H9 (cell line): Measurements from ENCODE around the gene MYT1. TPM values are rescaled to one million over a fixed set of nuclear protein-coding genes. Genes with fewer than 3 reads are reported as not detected.

Source experiments
- DNase-seq: peaks from one replicate; pipeline ENCODE4 v3.0.0-alpha.2; 2017
- H2AFZ ChIP-seq: one replicate; pipeline ENCODE4 v1.6.1; 2013; ENCODE audit warnings: mild to moderate bottlenecking, low read length, control low read depth, moderate library complexity
- H2AK5ac ChIP-seq: 2 replicates; pipeline ENCODE4 v1.6.1; 2013; ENCODE audit warnings: low read length, control low read depth, mixed read lengths; ENCODE audit not compliant: insufficient read length
- H2BK120ac ChIP-seq: one replicate; pipeline ENCODE4 v1.6.1; 2013; ENCODE audit warnings: low read depth, mild to moderate bottlenecking, low read length, control low read depth, inconsistent platforms; ENCODE audit not compliant: poor library complexity, severe bottlenecking
- H2BK12ac ChIP-seq: 2 replicates; pipeline ENCODE4 v1.6.1; 2013; ENCODE audit warnings: low read length, control low read depth, mixed read lengths, low read depth; ENCODE audit not compliant: insufficient read length
- H2BK15ac ChIP-seq: 2 replicates; pipeline ENCODE4 v1.6.1; 2013; ENCODE audit warnings: low read depth, low read length, control low read depth
- H2BK20ac ChIP-seq: one replicate; pipeline ENCODE4 v1.6.1; 2013; ENCODE audit warnings: low read depth, mild to moderate bottlenecking, low read length, control low read depth, inconsistent platforms; ENCODE audit not compliant: poor library complexity, severe bottlenecking
- H2BK5ac ChIP-seq: 2 replicates; pipeline ENCODE4 v1.6.1; 2013; ENCODE audit warnings: low read length, control low read depth, mixed read lengths; ENCODE audit not compliant: insufficient read length
- H3K14ac ChIP-seq: 2 replicates; pipeline ENCODE4 v1.6.1; 2013; ENCODE audit warnings: low read length, control low read depth; ENCODE audit not compliant: insufficient read depth
- H3K18ac ChIP-seq: 2 replicates; pipeline ENCODE4 v1.6.1; 2013; ENCODE audit warnings: low read depth, mild to moderate bottlenecking, mixed read lengths, low read length, control low read depth; ENCODE audit not compliant: insufficient read length
- H3K23ac ChIP-seq: 2 replicates; pipeline ENCODE4 v1.6.1; 2013; ENCODE audit warnings: low read length, control low read depth, mixed read lengths, low read depth; ENCODE audit not compliant: insufficient read length
- H3K23me2 ChIP-seq: 2 replicates; pipeline ENCODE4 v1.6.1; 2013; ENCODE audit warnings: low read depth, mild to moderate bottlenecking, mixed read lengths, low read length, control low read depth; ENCODE audit not compliant: insufficient read length, poor library complexity, severe bottlenecking
- H3K27ac ChIP-seq: 2 replicates; pipeline ENCODE4 v1.5.1; 2013; ENCODE audit warnings: low read length, control low read depth, mixed read lengths, low read depth; ENCODE audit not compliant: insufficient read length
- H3K27me3 ChIP-seq: 2 replicates; pipeline ENCODE4 v1.6.1; 2013; ENCODE audit warnings: low read length, control low read depth, inconsistent platforms; ENCODE audit not compliant: insufficient read depth
- H3K4ac ChIP-seq: 2 replicates; pipeline ENCODE4 v1.6.1; 2013; ENCODE audit warnings: low read depth, mild to moderate bottlenecking, control low read depth, inconsistent platforms, low read length, moderate library complexity
- H3K4me1 ChIP-seq: 2 replicates; pipeline ENCODE4 v1.6.1; 2013; ENCODE audit warnings: low read length, control low read depth, inconsistent platforms; ENCODE audit not compliant: insufficient read depth
- H3K4me2 ChIP-seq: 2 replicates; pipeline ENCODE4 v1.6.1; 2013; ENCODE audit warnings: low read length, control low read depth, mixed read lengths; ENCODE audit not compliant: insufficient read length, insufficient read depth
- H3K56ac ChIP-seq: 2 replicates; pipeline ENCODE4 v1.6.1; 2013; ENCODE audit warnings: low read depth, mild to moderate bottlenecking, mixed read lengths, low read length, control low read depth; ENCODE audit not compliant: insufficient read length
- H3K79me1 ChIP-seq: 2 replicates; pipeline ENCODE4 v1.6.1; 2013; ENCODE audit warnings: low read depth, mild to moderate bottlenecking, moderate library complexity, low read length, control low read depth, inconsistent platforms; ENCODE audit not compliant: insufficient read depth, poor library complexity, severe bottlenecking
- H3K79me2 ChIP-seq: 2 replicates; pipeline ENCODE4 v1.6.1; 2013; ENCODE audit warnings: low read length, control low read depth, inconsistent platforms; ENCODE audit not compliant: insufficient read depth
- H3K9ac ChIP-seq: 2 replicates; pipeline ENCODE4 v1.6.1; 2013; ENCODE audit warnings: low read length, control low read depth, mixed read lengths; ENCODE audit not compliant: insufficient read length; ENCODE audit errors: extremely low read depth
- H3K9me3 ChIP-seq: one replicate; pipeline ENCODE4 v1.6.1; 2013; ENCODE audit warnings: low read depth, low read length, inconsistent platforms; ENCODE audit not compliant: control insufficient read depth
- H3T11ph ChIP-seq: one replicate; pipeline ENCODE4 v1.6.1; 2013; ENCODE audit warnings: mild to moderate bottlenecking, low read length, control low read depth, inconsistent platforms
- H4K20me1 ChIP-seq: one replicate; pipeline ENCODE4 v1.6.1; 2013; ENCODE audit not compliant: control insufficient read depth, insufficient read length, insufficient read depth
- H4K5ac ChIP-seq: 2 replicates; pipeline ENCODE4 v1.6.1; 2013; ENCODE audit warnings: low read depth, mild to moderate bottlenecking, mixed read lengths, low read length, control low read depth; ENCODE audit not compliant: insufficient read length
- H4K8ac ChIP-seq: replicated peaks from 2 replicates; pipeline ENCODE4 v1.6.1; 2013; ENCODE audit warnings: low read length, control low read depth, mixed read lengths, low read depth; ENCODE audit not compliant: insufficient read length
- H4K91ac ChIP-seq: 2 replicates; pipeline ENCODE4 v1.6.1; 2013; ENCODE audit warnings: low read depth, mild to moderate bottlenecking, moderate library complexity, mixed read lengths, low read length, control low read depth; ENCODE audit not compliant: insufficient read length
- H3K27ac Mint-ChIP-seq, 3 experiments: 2 replicates in 2 of 3; 3 replicates in 1 of 3; pipeline ENCODE4 v1.8.0; 2020 to 2021; ENCODE audit warnings: mixed read lengths in 3 of 3, mild to moderate bottlenecking in 1 of 3, moderate library complexity in 1 of 3
- H3K27me3 Mint-ChIP-seq: 2 replicates; pipeline ENCODE4 v1.8.0; 2021; ENCODE audit warnings: low read depth, mild to moderate bottlenecking, moderate library complexity, mixed read lengths
- H3K36me3 Mint-ChIP-seq, 3 experiments: 2 replicates in 2 of 3; 3 replicates in 1 of 3; pipeline ENCODE4 v1.8.0; 2020 to 2021; ENCODE audit warnings: low read depth in 3 of 3, mixed read lengths in 3 of 3; ENCODE audit not compliant: insufficient read depth in 1 of 3
- H3K4me1 Mint-ChIP-seq, 2 experiments: 2 replicates each; pipeline ENCODE4 v1.8.0; 2020; ENCODE audit warnings: mixed read lengths in 2 of 2
- H3K4me3 Mint-ChIP-seq, 2 experiments: 2 replicates in 1 of 2; 3 replicates in 1 of 2; pipeline ENCODE4 v1.8.0; 2020 to 2021; ENCODE audit warnings: mild to moderate bottlenecking in 2 of 2, mixed read lengths in 2 of 2, moderate library complexity in 1 of 2
- H3K9me3 Mint-ChIP-seq, 2 experiments: 2 replicates in 1 of 2; 3 replicates in 1 of 2; pipeline ENCODE4 v1.8.0; 2020; ENCODE audit warnings: mild to moderate bottlenecking in 2 of 2, mixed read lengths in 2 of 2, moderate library complexity in 1 of 2
- CTCF ChIP-seq: fragments of 200-600 bp; sonication (generic); conservative IDR thresholded peaks from 3 replicates; pipeline ENCODE4 v1.8.0; 2021; ENCODE audit warnings: antibody characterized with exemption, mild to moderate bottlenecking
- WGBS: extraction: QIAGEN DNeasy Blood & Tissue Kit; methylation state at CpG from one replicate; pipeline ENCODE4 v1.1.7; 2013; ENCODE audit warnings: missing lambda C conversion rate, low lambda C conversion rate, mixed read lengths; ENCODE audit not compliant: insufficient read length; ENCODE audit errors: extremely low coverage; 5-methylcytosine and 5-hydroxymethylcytosine counted together
- total RNA-seq: library from RNA; stranded (reverse); gene quantifications from 2 replicates; pipeline ENCODE4 v1.2.1, GENCODE V29; 2021

Gene MYT1
- total RNA-seq, 1 experiment from 2014 or later = 0.79 TPM

- Histone ChIP-seq H2BK120ac (no peak overlapping the region), H3T11ph (no peak overlapping the region), H3K79me1 (no peaks in the 10 kb centered on the region), H3K23ac (no peak overlapping the region), H4K8ac (no peak overlapping the region), H3K4ac (no peak overlapping the region), H2AFZ (no peak overlapping the region), H3K4me2 (no peak overlapping the region), H2BK20ac (no peak overlapping the region), H3K14ac (no peak overlapping the region), H2AK5ac (no peak overlapping the region), H2BK15ac (no peak overlapping the region), H3K23me2 (no peaks in the 10 kb centered on the region), H4K20me1 (no peaks in the 10 kb centered on the region), H3K9ac (no peak overlapping the region), H2BK12ac (no peak overlapping the region), H2BK5ac (no peak overlapping the region), H3K18ac (no peak overlapping the region), H3K79me2 (no peaks in the 10 kb centered on the region), H4K91ac (no peak overlapping the region), H3K27ac (no peak overlapping the region), H3K56ac (no peak overlapping the region), H3K27me3 (no peaks in the 10 kb centered on the region), H4K5ac (no peak overlapping the region), H3K9me3 (no peaks in the 10 kb centered on the region), H3K4me1 (no peaks in the 10 kb centered on the region)
- H3K4me1 Mint-ChIP-seq = peaks cover 11 to 12% of the 10 kb centered on the region in 2 experiments
- H3K27me3 Mint-ChIP-seq = peaks cover 7% of the 10 kb centered on the region
- no peaks in the 10 kb centered on the region; a peak in 1 of 7 replicates for H3K36me3 Mint-ChIP-seq
- no peak overlapping the region for H3K4me3 Mint-ChIP-seq
- no peaks in the 10 kb centered on the region for H3K9me3 Mint-ChIP-seq
- no peak for DNase-seq
- no peak for TF ChIP-seq CTCF
- WGBS = no CpG with 5 or more reads among the region's 3 CpGs
- H3K27ac Mint-ChIP-seq = peak overlapping the region in 1 of 3 experiments; percentile 47; a peak in 1 of 7 replicates
Measured at GRCh38 chr20:64216036-64216435, 51.8 kb downstream of the MYT1 start.
